ENCODE data around the gene ICA1. TPM values are rescaled to one million over a fixed set of nuclear protein-coding genes. Genes with fewer than 3 reads are reported as not detected.

Gene ICA1
- total RNA-seq, 1 experiment from 2014 or later, result 66.4 TPM

- peaks cover 6% of the 10 kb centered on the region for H3K4me1 Mint-ChIP-seq (ENCODE audit: low read depth, unreplicated experiment)
- intact Hi-C loops (cut with micrococcal nuclease; ENCODE audit: unreplicated experiment), result no loop called here
- BruUV-seq (replicated peaks), result no TSS peak
- H3K4me3 Mint-ChIP-seq (ENCODE audit: low read depth, unreplicated experiment), result no peak overlapping the region
- TF ChIP-seq CTCF (IDR thresholded peaks at IDR 0.05; ENCODE audit: unreplicated experiment), result no peak
- H3K36me3 Mint-ChIP-seq (ENCODE audit: insufficient read depth, unreplicated experiment), result peaks cover 6% of the 10 kb centered on the region
- H3K27me3 Mint-ChIP-seq (ENCODE audit: unreplicated experiment), result no peaks in the 10 kb centered on the region
- CTCF ChIA-PET, result no interaction called here
- DNase-seq, result no peak
- no peak overlapping the region for H3K27ac Mint-ChIP-seq (ENCODE audit: unreplicated experiment)
- no peaks in the 10 kb centered on the region for H3K9me3 Mint-ChIP-seq (ENCODE audit: low read depth, unreplicated experiment)
These were observed 33.9 kb downstream of the ICA1 start for GRCh38 chr7:8228068-8228467.

- Mint-ChIP-seq H3K27me3 (ENCODE audit: unreplicated experiment) (no peaks in the 10 kb centered on the region), H3K27ac (ENCODE audit: unreplicated experiment) (no peak overlapping the region), H3K9me3 (ENCODE audit: low read depth, unreplicated experiment) (no peaks in the 10 kb centered on the region), H3K4me3 (ENCODE audit: low read depth, unreplicated experiment) (no peak overlapping the region), H3K4me1 (ENCODE audit: low read depth, unreplicated experiment) (no peaks in the 10 kb centered on the region), H3K36me3 (ENCODE audit: insufficient read depth, unreplicated experiment) (peaks cover 6% of the 10 kb centered on the region)
- no peak for TF ChIP-seq CTCF (IDR thresholded peaks at IDR 0.05; ENCODE audit: unreplicated experiment)
- DNase-seq, result no peak
- BruUV-seq (replicated peaks), result no TSS peak
- intact Hi-C loops (cut with micrococcal nuclease; ENCODE audit: unreplicated experiment), result no loop called here
- CTCF ChIA-PET, result no interaction called here
These were observed 34.7 kb downstream of the ICA1 start for GRCh38 chr7:8227261-8227660.

GRCh38 chr7:8226501-8226900 lies 35.5 kb downstream of the ICA1 start:
- no peak for DNase-seq
- no peak for TF ChIP-seq CTCF (IDR thresholded peaks at IDR 0.05; ENCODE audit: unreplicated experiment)
- no peaks in the 10 kb centered on the region for H3K9me3 Mint-ChIP-seq (ENCODE audit: low read depth, unreplicated experiment)
- no peak overlapping the region for H3K27ac Mint-ChIP-seq (ENCODE audit: unreplicated experiment)
- H3K27me3 Mint-ChIP-seq (ENCODE audit: unreplicated experiment), result no peaks in the 10 kb centered on the region
- peaks cover 6% of the 10 kb centered on the region for H3K36me3 Mint-ChIP-seq (ENCODE audit: insufficient read depth, unreplicated experiment)
- no peak overlapping the region for H3K4me3 Mint-ChIP-seq (ENCODE audit: low read depth, unreplicated experiment)
- no TSS peak for BruUV-seq (replicated peaks)
- intact Hi-C loops (cut with micrococcal nuclease; ENCODE audit: unreplicated experiment), result no loop called here
- CTCF ChIA-PET, result no interaction called here
- H3K4me1 Mint-ChIP-seq (ENCODE audit: low read depth, unreplicated experiment), result no peaks in the 10 kb centered on the region

DNA sequence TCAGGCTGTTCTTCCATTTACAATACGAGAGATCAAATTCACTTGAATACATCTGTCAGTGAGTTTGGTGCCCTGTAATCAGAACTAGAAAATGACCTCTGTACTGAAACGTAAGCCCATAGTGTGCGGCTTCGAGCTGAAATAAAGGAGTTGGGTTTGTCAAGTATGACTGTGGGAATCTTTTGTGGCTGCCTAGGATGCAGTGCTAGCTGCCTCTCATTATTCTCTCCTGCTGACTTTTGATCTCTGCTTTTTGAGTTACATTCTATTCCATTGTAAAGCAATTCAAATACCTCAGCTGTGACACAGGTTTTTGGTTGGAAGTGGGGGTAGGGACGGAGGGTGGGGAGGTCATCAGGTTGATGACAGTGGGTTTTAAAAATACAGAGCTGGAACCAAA lies 40.4 kb downstream of the ICA1 start:
- BruUV-seq (replicated peaks), result no TSS peak
- Mint-ChIP-seq H3K27ac (ENCODE audit: unreplicated experiment) (no peak overlapping the region), H3K27me3 (ENCODE audit: unreplicated experiment) (no peaks in the 10 kb centered on the region), H3K36me3 (ENCODE audit: insufficient read depth, unreplicated experiment) (peaks cover 14% of the 10 kb centered on the region), H3K4me3 (ENCODE audit: low read depth, unreplicated experiment) (no peak overlapping the region), H3K9me3 (ENCODE audit: low read depth, unreplicated experiment) (no peaks in the 10 kb centered on the region), H3K4me1 (ENCODE audit: low read depth, unreplicated experiment) (no peaks in the 10 kb centered on the region)
- no peak for TF ChIP-seq CTCF (IDR thresholded peaks at IDR 0.05; ENCODE audit: unreplicated experiment)
- CTCF ChIA-PET, result no interaction called here
- DNase-seq, result no peak
- intact Hi-C loops (cut with micrococcal nuclease; ENCODE audit: unreplicated experiment), result no loop called here

- intact Hi-C loops (cut with micrococcal nuclease; ENCODE audit: unreplicated experiment), result no loop called here
- no peaks in the 10 kb centered on the region for H3K4me1 Mint-ChIP-seq (ENCODE audit: low read depth, unreplicated experiment)
- H3K9me3 Mint-ChIP-seq (ENCODE audit: low read depth, unreplicated experiment), result no peaks in the 10 kb centered on the region
- no peak for TF ChIP-seq CTCF (IDR thresholded peaks at IDR 0.05; ENCODE audit: unreplicated experiment)
- H3K36me3 Mint-ChIP-seq (ENCODE audit: insufficient read depth, unreplicated experiment), result peaks cover 14% of the 10 kb centered on the region
- no peak overlapping the region for H3K27ac Mint-ChIP-seq (ENCODE audit: unreplicated experiment)
- H3K4me3 Mint-ChIP-seq (ENCODE audit: low read depth, unreplicated experiment), result no peak overlapping the region
- CTCF ChIA-PET, result no interaction called here
- no TSS peak for BruUV-seq (replicated peaks)
- DNase-seq, result no peak
- no peaks in the 10 kb centered on the region for H3K27me3 Mint-ChIP-seq (ENCODE audit: unreplicated experiment)
These were observed 40.9 kb downstream of the ICA1 start for GRCh38 chr7:8221101-8221495.
